ENCODE measurements around the gene CTR9.

CTR9 gene

DNA sequence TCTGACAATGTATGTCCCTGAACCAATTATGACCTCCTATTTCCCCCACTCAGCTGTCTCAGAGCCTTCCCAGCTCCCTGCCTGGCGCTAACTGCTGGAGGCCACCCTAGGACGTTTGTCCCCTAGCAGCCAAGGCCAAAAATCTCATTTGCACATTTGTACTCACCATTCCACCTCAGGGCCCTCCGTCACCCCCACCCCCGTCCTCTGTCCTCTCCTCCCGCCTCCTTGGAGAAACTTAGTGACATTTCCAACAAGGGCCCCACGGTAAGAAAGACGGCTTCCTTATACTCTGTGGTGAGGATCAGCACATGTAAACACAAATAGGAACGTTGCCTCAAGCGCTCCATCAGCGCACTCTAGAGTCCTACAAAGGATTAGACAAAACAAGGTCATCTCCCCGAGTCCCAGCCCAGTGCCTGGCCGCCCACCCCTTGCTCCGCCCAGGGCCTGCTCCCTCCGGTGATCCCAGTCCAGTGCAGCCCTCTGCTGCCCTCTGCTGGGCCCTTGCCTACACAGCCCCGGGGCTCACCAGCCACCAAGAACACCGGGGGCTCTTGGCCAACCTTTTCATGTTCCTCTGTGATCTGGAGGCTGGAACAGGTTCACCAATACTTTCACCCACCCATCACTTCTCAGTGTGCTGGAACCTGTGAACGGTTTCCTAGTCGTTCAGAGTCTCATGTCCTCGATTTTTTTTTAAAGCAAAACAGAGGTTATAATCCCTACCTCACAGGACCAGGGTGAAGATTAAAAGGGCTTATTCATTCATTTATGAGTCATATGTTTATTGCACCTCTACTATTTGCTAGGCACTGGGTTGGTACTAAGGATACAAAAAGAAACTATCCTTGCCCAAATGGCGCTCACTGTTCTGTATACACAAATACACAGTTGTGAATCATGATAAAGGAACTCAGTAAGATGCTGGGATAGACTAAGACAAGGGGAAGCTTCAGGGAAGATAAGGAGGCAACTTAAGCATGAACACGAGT is 15.3 kb upstream of the CTR9 start:
- DNase-seq, result peak; percentile 77

DNA sequence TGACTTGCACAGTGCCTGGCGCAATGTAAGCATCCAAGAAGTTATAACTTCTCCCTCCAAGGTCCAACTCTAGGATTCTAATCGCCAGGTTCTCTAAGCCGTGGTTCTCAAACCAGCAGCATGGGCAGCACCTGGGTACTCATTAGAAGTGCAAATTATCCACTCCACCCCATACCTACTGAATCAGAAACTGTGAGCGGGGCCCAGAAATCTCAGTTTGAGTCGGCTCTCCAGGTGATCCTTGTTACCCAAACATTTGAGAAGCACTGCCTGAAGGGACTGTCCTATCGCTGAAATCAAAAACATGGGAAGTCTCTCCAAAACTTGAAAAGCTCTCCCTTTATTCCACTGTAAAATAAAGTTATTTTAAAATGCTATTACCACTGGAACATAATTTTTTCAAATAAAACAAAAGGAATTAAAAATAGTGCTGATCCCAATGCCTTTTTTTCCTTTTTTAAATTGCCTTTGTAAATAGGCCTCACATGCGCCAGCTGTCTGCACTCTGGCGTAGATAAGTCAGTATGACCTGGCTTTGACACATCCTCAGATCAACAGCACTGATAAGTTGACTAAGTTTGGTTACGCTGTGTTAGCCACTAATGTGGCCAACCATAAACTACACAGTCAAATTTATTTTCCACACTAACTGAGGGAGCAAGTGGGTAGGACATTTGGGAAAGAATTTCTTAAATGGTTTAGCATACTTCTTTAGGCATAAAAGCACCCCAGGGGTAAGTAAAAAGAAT is 8.4 kb upstream of the CTR9 start:
- no peak for DNase-seq

DNA sequence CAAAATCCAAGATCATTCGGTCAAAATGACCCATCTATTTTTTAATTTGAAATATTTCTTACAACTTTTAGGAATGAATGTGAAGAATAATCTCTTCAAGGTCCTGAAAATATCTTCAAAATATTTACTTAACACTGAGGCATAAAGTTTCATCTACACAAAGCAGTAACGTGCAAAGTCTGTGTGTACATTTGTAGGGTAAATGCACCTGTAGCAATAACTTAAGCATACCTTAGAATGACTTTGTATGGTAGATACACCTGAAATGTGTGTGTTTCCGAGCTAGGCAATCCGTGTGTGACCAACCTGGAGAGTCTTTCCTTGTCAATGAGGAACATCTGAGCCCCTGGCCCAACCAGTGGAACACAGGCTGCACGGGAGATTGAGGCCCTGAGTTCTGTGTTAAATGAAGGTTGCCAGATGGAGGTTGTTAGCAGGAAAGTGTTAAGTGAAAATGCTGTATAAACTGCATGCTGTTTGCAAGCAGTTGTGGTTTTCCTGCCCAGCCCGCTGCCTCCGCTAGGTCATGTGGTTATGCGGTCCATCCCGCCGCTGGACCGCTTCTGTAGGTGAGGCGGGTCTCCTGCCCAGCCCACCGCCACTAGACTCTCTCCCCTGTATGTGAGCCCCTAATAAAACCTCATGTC is 7.6 kb upstream of the CTR9 start:
- DNase-seq, result no peak

DNA sequence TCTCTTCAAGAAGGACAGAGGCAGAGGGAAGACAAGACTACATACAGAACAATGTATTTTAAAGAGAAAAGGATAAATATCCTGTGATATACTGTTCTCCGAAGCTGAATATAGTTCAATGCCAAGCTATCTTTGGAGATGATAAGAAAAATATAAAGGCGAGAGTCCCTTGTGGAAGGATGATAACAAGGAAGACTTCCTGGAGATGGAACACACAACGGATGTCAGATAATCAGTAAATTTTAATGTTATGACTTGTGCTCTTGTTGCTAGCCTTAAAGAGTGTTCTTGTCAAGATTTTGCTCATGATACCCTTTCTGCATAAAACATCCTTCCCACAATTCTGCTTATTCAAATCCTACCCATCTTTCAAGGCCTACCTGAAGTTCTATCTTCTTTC is 6.8 kb upstream of the CTR9 start:
- no peak for DNase-seq

DNA sequence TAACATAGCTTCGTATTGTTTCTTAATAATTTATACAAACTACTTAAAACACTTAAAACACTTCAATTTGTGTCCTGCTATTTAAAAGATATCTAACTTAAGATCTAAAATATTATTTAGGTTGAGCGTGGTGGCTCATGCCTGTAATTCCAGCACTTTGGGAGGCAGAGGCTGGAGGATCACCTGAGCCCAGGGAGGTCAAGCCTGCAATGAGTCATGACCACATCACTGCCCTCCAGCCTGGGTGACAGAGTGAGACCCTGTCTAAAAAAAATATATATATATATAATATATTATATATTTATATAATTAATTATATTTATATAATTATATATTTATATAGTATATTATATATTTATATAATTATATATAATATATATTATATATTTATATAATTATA is 4.2 kb upstream of the CTR9 start:
- DNase-seq, result no peak

DNA sequence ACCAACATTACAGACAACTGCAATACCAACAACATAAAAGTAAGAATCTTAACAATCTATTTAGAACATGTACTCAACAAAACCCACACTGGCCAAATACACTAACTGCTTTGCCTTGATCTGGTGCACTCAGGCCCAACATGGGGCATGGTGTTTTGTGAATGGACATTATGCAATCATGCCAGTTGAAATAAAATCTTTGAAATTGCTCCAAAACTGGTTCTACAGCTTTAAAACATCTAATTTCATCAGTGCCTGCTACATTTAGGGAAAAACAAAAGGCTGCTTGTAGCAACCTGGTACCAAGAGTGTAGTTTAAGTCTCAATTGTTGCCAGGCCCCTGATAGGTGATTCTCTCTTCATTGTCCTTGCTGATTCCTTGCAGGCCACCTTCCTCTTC is 3.3 kb upstream of the CTR9 start:
- DNase-seq, result no peak

DNA sequence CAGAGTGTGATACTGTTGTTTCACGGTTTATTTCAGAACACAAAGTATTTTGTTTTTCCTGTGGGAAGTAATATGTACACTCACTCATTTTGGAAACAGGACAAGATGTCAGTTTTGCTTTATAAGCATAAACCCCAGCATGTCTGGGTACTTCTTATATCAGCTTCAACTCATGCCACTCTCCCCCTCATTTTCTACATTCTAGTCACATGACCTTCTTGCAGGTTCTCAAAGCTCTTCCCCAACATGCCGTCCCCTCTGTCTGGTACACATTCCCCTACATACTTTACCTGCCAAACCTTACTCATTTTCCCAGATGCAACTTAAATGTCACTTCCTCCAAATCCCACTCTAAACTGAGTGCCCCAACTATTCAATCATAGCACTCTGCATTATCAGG is 1.6 kb upstream of the CTR9 start:
- DNase-seq, result no peak

DNA sequence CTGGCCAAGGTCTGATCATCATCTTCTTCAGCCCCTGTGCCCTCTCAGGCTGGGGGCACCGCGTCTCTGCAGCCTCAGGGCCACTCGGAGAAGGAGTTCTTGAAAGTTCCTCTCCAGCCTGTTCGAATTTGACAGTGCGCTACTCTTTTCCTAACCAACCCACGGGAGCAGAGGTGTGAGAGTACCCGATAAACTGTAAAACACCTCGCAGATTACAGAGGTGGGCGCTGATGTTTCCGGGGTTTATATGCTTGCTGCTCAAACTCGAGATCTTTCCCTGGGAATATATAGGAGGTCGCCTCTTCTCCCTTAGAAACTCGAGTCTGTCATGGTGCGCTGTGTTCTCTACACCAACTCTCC is 515 bp downstream of the CTR9 start:
- DNase-seq, result no peak

DNA sequence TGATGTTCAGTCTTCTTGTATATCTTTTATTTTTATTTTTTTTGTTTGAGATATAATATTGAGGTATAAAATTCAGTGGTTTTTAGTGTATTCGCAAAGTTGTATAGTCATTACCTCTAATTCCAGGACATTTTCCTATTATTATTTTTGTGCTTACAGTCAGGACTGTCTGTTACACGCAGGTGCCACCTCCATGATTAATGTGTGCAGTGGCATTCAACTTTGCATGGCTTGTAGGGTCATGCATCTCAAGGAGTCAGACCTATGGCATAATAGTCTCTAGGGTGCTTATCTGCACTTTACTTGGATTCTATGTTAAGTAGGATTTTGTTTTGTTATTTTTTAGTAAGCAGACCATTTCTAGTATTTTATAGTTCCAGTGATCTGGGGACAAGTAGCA is 1.0 kb downstream of the CTR9 start:
- no peak for DNase-seq

DNA sequence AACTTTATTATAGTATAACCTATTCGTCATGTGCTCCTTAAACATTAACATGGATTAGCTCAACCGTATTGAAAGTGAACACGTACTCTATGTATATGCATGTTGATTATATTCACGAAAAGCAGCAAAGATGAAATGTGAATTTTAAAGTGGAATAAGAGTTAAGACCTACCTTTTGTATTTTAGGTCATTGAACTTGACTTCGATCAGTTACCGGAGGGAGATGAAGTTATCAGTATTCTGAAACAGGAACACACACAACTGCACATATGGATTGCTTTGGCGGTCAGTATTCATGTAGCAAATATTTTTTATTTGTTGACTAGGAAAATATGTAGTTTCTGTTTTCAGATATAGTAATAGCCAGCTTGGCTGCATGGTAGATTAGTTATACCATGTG is 1.4 kb downstream of the CTR9 start:
- no peak for DNase-seq

DNA sequence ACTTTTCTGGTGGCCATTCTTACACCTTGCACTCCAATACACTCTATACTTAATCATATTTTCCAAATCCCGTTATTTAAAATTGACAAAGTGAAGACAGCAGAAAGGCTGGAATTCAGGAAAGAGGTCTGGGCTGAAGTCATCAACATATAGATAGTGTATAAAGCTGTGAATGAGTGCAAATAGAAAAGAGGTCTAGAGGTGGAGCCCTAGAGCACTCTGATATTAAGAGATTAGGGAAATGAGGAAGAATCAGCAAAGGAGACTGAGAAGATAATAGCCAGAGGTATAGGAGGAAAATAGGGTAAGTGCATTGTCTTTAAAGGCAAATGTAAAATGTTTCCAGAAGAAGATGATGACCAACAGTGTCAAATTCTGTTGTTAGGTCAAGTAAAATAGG is 7.9 kb downstream of the CTR9 start:
- no peak for DNase-seq

DNA sequence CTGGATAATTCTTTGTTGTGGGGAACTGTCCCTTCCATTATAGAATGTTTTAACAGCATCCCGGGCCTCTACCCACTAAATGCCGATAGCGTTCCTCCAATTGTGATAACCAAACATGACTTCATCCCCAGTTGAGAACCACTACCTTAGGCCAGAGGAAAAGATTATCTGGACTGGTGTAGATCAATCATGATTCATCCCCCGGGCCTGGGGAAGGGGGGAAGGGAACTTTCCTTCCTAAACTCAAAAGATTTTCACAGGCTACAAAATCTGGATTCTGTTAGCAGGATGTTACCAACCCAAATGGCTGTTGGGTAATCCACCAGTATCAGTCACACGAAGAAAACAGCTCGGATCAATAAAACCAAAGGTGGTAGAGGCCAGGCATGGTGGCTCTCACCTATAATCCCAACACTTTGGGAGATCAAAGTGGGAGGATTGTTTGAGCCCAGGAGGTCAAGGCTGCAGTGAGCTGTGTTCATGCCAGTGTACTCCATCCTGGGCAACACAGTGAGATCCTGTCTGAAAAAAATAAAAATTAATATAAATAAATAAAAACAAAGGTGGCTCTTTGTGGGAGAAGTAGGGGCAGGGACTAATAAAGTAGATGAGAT is 10.1 kb downstream of the CTR9 start:
- DNase-seq, result no peak

DNA sequence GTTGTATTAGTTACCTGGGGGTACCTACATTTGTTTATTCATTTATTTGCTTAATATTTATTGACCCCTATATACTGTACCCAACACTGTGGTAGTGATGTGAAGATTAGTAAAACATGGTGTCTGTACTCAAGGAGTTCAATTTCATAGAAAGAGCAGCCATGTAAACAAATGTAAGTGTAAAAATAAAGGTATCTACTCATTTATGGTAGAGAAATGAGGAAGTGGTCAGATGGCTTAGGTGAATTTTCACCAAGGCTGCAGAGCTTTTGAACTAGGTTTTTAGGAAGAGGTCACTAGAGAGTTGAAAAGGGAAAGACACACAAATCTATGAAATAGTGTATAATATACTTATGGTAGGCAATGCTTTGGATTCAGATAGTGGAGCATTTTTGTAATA is 11.1 kb downstream of the CTR9 start:
- no peak for DNase-seq

DNA sequence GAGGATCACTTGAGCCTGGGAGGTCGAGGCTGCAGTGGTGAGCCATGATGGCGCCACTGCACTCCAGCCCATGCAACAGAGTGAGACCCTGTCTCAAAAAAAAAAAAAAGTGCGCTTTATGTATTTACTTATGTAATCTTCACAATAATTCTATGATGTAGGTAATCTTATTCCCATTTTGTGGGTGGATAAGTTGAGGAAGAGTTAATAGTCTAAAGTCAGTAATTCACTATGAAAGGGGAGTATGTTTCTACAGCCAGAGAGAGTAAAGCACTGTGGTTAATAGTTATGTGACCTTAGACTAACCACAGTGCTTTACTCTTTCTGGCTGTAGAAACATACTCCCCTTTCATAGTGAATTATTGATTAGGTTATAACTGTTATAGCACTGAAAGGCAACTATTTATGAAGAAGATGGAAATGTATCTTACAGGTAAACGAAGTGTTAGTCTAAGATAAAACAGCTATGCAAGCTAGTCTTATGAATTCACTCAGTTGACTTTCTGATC is 11.9 kb downstream of the CTR9 start:
- DNase-seq, result no peak

DNA sequence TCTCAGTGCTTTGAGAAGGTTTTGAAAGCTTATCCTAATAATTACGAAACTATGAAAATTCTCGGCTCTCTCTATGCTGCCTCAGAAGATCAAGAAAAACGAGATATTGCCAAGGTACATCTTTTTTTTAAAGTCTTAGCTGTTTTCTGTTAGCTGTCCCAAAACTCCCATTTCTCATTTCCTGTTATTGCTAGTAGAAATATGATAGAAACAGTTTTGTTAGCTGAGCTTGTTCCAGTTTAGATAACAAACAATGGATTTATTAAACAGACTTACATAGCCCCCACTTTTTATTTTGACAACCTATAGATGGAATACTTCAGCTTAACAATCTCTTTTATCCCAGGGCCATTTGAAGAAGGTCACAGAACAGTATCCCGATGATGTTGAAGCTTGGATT is 12.7 kb downstream of the CTR9 start:
- DNase-seq, result no peak

DNA sequence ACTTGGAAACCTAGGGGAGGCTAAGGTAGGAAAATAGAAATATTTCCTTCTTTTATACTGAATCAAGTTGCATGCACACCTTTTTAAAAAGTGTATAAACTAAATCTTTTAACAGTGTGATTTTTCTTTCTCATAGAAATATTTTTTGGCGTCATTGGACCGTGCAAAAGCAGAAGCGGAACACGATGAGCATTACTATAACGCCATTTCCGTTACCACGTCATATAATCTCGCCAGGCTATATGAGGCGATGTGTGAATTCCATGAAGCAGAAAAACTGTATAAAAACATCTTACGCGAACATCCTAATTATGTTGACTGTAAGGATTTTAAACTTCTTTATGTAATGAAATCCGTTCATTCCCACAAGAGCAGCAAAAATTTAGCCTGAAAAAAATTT is 13.4 kb downstream of the CTR9 start:
- no peak for DNase-seq

DNA sequence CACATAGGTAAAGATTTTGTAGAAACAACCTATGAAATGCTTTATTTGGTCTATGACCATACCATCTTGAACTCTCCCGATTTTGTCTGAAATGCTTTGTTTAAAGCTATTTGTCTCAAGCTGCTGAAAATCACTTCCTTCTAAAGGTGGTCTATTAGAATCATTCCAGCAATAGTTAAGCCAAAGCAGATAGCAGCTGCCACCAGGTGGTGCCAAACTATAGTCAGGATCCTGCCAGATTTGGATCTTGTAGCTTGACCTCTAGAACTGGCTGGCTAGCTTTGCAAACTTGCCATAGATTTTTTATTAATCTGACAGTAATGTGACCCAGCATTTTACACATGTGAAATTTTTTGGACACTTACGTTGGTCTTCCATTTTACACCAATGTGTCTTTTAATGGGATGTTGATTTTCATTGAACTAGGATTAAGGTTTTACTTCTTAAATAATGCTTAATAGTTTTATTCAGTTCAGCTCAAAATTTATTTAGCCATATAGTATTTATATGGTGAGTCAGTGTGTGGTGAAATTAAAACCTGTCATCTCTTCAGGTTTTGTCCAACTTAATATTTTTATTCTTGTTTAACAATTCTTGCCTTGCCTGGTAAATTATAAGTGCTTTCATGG is 19.7 kb downstream of the CTR9 start:
- DNase-seq, result no peak

DNA sequence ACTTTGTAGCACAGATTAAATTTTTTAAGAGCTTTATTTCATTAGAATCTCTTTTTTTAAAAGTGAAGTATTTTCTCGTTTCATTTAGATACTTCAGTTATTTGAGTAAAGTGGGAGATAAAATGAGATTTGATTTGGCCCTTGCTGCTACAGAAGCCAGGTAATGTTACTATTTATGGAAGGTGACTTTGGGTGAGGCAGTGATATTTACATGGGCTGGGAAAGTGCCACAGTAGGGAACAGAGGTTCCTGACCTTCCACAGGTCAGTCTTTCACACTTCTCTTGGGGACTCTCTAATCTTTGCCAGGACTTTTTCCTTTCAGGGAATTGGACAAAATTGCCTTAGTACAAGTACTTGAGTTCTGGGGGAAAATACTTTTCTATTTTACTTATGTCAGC is 20.4 kb downstream of the CTR9 start:
- DNase-seq, result no peak

DNA sequence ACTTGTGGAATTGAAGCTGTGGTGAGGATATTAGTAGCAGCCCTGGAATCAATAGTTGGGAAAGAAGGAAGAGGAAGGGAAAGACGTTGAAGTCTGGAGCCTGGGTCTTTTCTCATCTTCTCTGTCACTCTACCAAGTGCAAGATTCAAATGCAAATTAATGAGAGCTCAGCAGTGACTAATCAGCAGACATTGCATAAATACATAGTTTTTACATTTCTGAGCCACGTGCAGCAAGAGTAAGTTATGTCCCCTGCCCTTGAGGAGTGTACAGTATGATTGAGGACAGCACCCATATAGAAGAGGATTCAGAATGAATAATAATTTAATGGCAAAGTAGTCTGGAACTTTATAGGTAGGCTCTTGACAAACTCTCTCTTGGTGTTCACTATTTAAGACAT is 23.8 kb downstream of the CTR9 start:
- DNase-seq, result no peak

DNA sequence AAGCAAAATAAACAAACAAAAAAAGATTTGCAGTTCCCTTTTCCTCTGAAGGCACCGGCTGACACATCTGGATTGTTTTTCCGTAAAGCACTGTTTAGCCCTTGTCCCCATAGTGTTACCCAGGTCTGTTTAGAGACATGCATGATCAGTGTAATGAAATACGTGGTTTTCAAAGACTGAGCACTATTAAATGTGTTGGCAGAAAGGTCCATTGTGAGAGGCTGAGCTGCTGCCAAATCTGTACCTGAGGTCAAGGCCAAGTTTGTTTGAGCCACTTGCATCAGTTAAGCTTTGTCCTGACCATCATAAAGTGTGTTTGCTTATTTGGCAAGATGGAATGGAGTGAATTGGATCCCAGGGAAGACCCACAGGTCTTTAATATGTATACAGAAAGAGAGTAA is 26.3 kb downstream of the CTR9 start:
- DNase-seq, result no peak

DNA sequence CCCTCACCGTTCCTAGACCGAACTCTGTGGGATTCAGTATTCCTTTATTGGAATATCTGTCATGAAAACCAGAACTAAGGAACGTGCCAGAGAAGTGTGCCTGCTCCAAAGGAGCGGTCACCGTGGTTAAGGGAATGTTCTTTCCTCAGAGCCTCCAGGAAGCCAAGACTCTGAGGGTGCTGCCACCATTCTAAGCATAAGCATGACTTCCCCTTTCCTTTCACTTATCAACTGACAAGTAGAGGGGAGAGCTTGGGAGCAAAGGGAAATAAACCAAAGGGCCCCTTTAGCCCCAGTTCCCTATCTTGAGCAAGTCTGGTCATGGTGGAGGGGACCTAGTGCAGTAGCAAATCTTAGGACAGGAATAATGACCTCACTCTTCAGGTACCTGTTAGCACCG is 26.8 kb downstream of the CTR9 start:
- DNase-seq, result no peak

Data from right kidney (tissue), 1 donor.